ENCODE measurements around the gene IRF6.

The IRF6 gene

GRCh38 chr1:209815490-209815889 is 9.5 kb upstream of the IRF6 start:
- Histone ChIP-seq H3K9me3 (no peaks in the 10 kb centered on the region), H3K27me3 (peaks cover 22% of the 10 kb centered on the region), H3K4me3 (ENCODE audit: low read depth in 1 of 2, low read length in 1 of 2) (no peak overlapping the region), H3K4me1 (ENCODE audit: control insufficient read depth in 1 of 2, insufficient read depth in 1 of 2, low read depth in 1 of 2, low read length in 1 of 2) (no peaks in the 10 kb centered on the region), H3K36me3 (no peaks in the 10 kb centered on the region), H3K27ac (no peak overlapping the region)
- TF ChIP-seq, protein P1, sequence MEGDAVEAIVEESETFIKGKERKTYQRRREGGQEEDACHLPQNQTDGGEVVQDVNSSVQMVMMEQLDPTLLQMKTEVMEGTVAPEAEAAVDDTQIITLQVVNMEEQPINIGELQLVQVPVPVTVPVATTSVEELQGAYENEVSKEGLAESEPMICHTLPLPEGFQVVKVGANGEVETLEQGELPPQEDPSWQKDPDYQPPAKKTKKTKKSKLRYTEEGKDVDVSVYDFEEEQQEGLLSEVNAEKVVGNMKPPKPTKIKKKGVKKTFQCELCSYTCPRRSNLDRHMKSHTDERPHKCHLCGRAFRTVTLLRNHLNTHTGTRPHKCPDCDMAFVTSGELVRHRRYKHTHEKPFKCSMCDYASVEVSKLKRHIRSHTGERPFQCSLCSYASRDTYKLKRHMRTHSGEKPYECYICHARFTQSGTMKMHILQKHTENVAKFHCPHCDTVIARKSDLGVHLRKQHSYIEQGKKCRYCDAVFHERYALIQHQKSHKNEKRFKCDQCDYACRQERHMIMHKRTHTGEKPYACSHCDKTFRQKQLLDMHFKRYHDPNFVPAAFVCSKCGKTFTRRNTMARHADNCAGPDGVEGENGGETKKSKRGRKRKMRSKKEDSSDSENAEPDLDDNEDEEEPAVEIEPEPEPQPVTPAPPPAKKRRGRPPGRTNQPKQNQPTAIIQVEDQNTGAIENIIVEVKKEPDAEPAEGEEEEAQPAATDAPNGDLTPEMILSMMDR (IDR thresholded peaks at IDR 0.05) = no peak

DNA sequence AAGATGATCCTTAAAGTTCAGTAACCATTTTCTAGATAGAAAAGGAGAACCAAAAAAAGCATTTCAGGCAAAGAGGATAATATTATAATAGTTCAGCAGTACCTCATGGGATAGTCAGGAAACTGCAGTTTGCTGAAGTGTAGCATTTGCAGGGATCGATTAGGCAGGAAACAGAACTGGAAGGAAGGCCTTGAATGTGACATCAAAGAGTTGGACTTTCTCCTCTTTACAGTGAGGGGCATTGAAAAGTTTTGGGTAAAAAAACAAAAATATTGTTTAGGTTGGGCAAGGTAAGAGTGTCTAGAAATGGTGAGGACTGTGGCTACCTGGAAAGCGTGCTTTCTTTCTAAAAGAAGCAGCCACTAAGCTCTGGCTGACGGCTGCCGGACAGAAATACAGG is 8.0 kb upstream of the IRF6 start:
- Histone ChIP-seq H3K27me3 (peaks cover 6% of the 10 kb centered on the region), H3K4me3 (ENCODE audit: low read depth in 1 of 2, low read length in 1 of 2) (no peak overlapping the region), H3K4me1 (ENCODE audit: control insufficient read depth in 1 of 2, insufficient read depth in 1 of 2, low read depth in 1 of 2, low read length in 1 of 2) (no peaks in the 10 kb centered on the region), H3K36me3 (no peaks in the 10 kb centered on the region), H3K27ac (no peak overlapping the region), H3K9me3 (no peaks in the 10 kb centered on the region)
- TF ChIP-seq, protein P1 (IDR thresholded peaks at IDR 0.05) = no peak

DNA sequence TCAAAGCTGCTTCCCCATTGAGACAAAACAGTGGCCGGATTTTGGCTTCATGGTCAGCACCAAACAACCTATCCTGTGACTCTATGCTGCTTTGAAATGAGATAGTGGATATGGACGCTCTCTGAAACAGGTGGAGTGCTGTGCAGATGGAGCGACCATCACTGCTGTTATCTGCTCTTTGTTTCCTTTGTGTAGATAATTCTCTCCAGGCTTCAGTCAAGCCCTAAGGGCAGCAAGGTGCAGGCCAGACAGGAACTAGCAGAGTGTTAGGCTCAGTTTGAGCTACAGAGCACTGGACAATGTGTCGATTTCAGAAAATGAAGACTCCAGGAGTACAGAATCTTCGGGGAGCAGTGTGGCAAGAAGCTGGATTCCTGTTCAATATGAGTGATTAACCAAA is 4.8 kb upstream of the IRF6 start:
- no peaks in the 10 kb centered on the region for H3K9me3 ChIP-seq
- TF ChIP-seq, protein P1 (IDR thresholded peaks at IDR 0.05) = no peak
- H3K4me3 ChIP-seq (ENCODE audit: low read depth in 1 of 2, low read length in 1 of 2) = no peak overlapping the region
- H3K27me3 ChIP-seq = peaks cover under 1% of the 10 kb centered on the region
- no peaks in the 10 kb centered on the region for H3K36me3 ChIP-seq
- peaks cover 7% of the 10 kb centered on the region in 2 experiments for H3K4me1 ChIP-seq (ENCODE audit: control insufficient read depth in 1 of 2, insufficient read depth in 1 of 2, low read depth in 1 of 2, low read length in 1 of 2)
- no peak overlapping the region for H3K27ac ChIP-seq

DNA sequence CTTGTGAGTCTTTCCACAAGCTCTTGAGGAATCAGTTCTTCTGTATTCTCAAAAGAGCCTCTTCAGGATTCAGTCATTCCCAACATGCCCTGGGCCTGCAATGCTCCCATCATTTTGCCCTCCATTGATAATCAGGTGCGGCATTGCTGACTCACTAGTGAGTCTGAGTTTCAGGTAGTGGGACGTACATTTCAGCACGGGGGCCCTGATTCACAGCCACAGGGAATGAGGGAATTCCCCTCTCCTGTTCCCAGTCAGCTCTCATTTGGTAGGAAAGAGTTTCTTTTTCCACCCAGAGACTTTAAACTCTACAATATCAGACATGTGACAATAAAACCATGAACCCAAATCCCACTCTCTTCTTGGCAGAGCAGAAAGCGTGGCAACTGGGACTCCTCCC is 3.7 kb upstream of the IRF6 start:
- H3K27ac ChIP-seq = no peak overlapping the region
- TF ChIP-seq, protein P1 (IDR thresholded peaks at IDR 0.05) = no peak
- no peaks in the 10 kb centered on the region for H3K9me3 ChIP-seq
- peaks cover 12% of the 10 kb centered on the region for H3K27me3 ChIP-seq
- no peak overlapping the region for H3K4me3 ChIP-seq (ENCODE audit: low read depth in 1 of 2, low read length in 1 of 2)
- peaks cover 9 to 11% of the 10 kb centered on the region in 2 experiments for H3K4me1 ChIP-seq (ENCODE audit: control insufficient read depth in 1 of 2, insufficient read depth in 1 of 2, low read depth in 1 of 2, low read length in 1 of 2)
- H3K36me3 ChIP-seq = no peaks in the 10 kb centered on the region

GRCh38 chr1:209808059-209808581 is 2.2 kb upstream of the IRF6 start:
- no peak overlapping the region for H3K4me3 ChIP-seq (ENCODE audit: low read depth in 1 of 2, low read length in 1 of 2)
- peaks cover 9 to 11% of the 10 kb centered on the region in 2 experiments for H3K4me1 ChIP-seq (ENCODE audit: control insufficient read depth in 1 of 2, insufficient read depth in 1 of 2, low read depth in 1 of 2, low read length in 1 of 2)
- no peak overlapping the region for H3K27ac ChIP-seq
- no peaks in the 10 kb centered on the region for H3K36me3 ChIP-seq
- TF ChIP-seq, protein P1 (IDR thresholded peaks at IDR 0.05) = no peak
- H3K9me3 ChIP-seq = no peaks in the 10 kb centered on the region
- peaks cover 27% of the 10 kb centered on the region for H3K27me3 ChIP-seq

- Histone ChIP-seq H3K4me3 (ENCODE audit: low read depth in 1 of 2, low read length in 1 of 2) (no peak overlapping the region), H3K27ac (no peak overlapping the region), H3K9me3 (no peaks in the 10 kb centered on the region), H3K4me1 (ENCODE audit: control insufficient read depth in 1 of 2, insufficient read depth in 1 of 2, low read depth in 1 of 2, low read length in 1 of 2) (peaks cover 9 to 11% of the 10 kb centered on the region in 2 experiments), H3K27me3 (peaks cover 33% of the 10 kb centered on the region), H3K36me3 (no peaks in the 10 kb centered on the region)
- TF ChIP-seq, protein P1 (IDR thresholded peaks at IDR 0.05) = no peak
Observed at GRCh38 chr1:209807509-209807908, 1.6 kb upstream of the IRF6 start.

Measured in neutrophil (primary cell).